ENCODE data around the gene GNG12. TPM values are rescaled to one million over a fixed set of nuclear protein-coding genes. Genes with fewer than 3 reads are reported as not detected.

Gene GNG12
- total RNA-seq, 2 donors from 2014 or later, result 116 to 137 TPM

GRCh38 chr1:67737875-67738274 lies 95.4 kb downstream of the GNG12 start:
- H3K4me1 ChIP-seq (ENCODE audit: control insufficient read depth in 1 of 2, low read depth in 2 of 2), result peaks cover 64 to 100% of the 10 kb centered on the region in 2 donors
- H3K9me3 ChIP-seq, result no peaks in the 10 kb centered on the region
- no peak for TF ChIP-seq CTCF (IDR thresholded peaks at IDR 0.05)
- H3K27me3 ChIP-seq (replicated peaks; ENCODE audit: insufficient read depth), result no peaks in the 10 kb centered on the region
- ATAC-seq (ENCODE audit: insufficient number of reproducible peaks, low FRiP score, low read depth), result no peak
- no peaks in the 10 kb centered on the region for H3K36me3 ChIP-seq
- no peak for DNase-seq (ENCODE audit: low spot score)
- no peak overlapping the region for H3K27ac ChIP-seq
- no peak overlapping the region for H3K4me3 ChIP-seq

- no peak for ATAC-seq (ENCODE audit: insufficient number of reproducible peaks, low FRiP score, low read depth)
- peak overlapping the region; percentile 22 for H3K4me3 ChIP-seq
Measured at GRCh38 chr1:67736750-67737149, 96.5 kb downstream of the GNG12 start.

GRCh38 chr1:67735806-67736627 lies 97.2 kb downstream of the GNG12 start:
- peaks cover 50 to 94% of the 10 kb centered on the region in 2 donors for H3K4me1 ChIP-seq (ENCODE audit: control insufficient read depth in 1 of 2, low read depth in 2 of 2)
- H3K27me3 ChIP-seq (replicated peaks; ENCODE audit: insufficient read depth), result no peaks in the 10 kb centered on the region
- peak overlapping the region; percentile 74 to 84 for H3K27ac ChIP-seq
- H3K36me3 ChIP-seq, result no peaks in the 10 kb centered on the region
- no peaks in the 10 kb centered on the region for H3K9me3 ChIP-seq
- peak overlapping the region; percentile 22 for H3K4me3 ChIP-seq
- DNase-seq (ENCODE audit: low spot score) (peak; percentile 77), ATAC-seq (ENCODE audit: insufficient number of reproducible peaks, low FRiP score, low read depth) (peak; percentile 74)
- TF ChIP-seq CTCF (IDR thresholded peaks at IDR 0.05), result no peak

More at GRCh38 chr1:67736750-67737149, 96.5 kb downstream of the GNG12 start:
- Histone ChIP-seq H3K36me3 (no peaks in the 10 kb centered on the region), H3K9me3 (no peaks in the 10 kb centered on the region), H3K4me1 (ENCODE audit: control insufficient read depth in 1 of 2, low read depth in 2 of 2) (peaks cover 56 to 100% of the 10 kb centered on the region in 2 donors), H3K27me3 (replicated peaks; ENCODE audit: insufficient read depth) (no peaks in the 10 kb centered on the region), H3K27ac (peak overlapping the region; percentile 74 to 84)
- no peak for TF ChIP-seq CTCF (IDR thresholded peaks at IDR 0.05)
- no peak for DNase-seq (ENCODE audit: low spot score)

- ATAC-seq (ENCODE audit: insufficient number of reproducible peaks, low FRiP score, low read depth), result no peak
- Histone ChIP-seq H3K9me3 (no peaks in the 10 kb centered on the region), H3K4me3 (no peak overlapping the region), H3K4me1 (ENCODE audit: control insufficient read depth in 1 of 2, low read depth in 2 of 2) (peaks cover 42 to 86% of the 10 kb centered on the region in 2 donors), H3K27ac (peak overlapping the region; percentile 74 to 84), H3K27me3 (replicated peaks; ENCODE audit: insufficient read depth) (no peaks in the 10 kb centered on the region), H3K36me3 (no peaks in the 10 kb centered on the region)
- no peak for TF ChIP-seq CTCF (IDR thresholded peaks at IDR 0.05)
- no peak for DNase-seq (ENCODE audit: low spot score)
Measured at GRCh38 chr1:67735206-67735605, 98.1 kb downstream of the GNG12 start.

GRCh38 chr1:67734323-67734690 lies 99.0 kb downstream of the GNG12 start:
- TF ChIP-seq CTCF (IDR thresholded peaks at IDR 0.05), result no peak
- H3K4me3 ChIP-seq, result no peak overlapping the region
- peak overlapping the region; percentile 74 to 84 for H3K27ac ChIP-seq
- no peaks in the 10 kb centered on the region for H3K36me3 ChIP-seq
- H3K27me3 ChIP-seq (replicated peaks; ENCODE audit: insufficient read depth), result no peaks in the 10 kb centered on the region
- H3K9me3 ChIP-seq, result no peaks in the 10 kb centered on the region
- no peak for DNase-seq (ENCODE audit: low spot score)
- ATAC-seq (ENCODE audit: insufficient number of reproducible peaks, low FRiP score, low read depth), result no peak
- peaks cover 38 to 77% of the 10 kb centered on the region in 2 donors for H3K4me1 ChIP-seq (ENCODE audit: control insufficient read depth in 1 of 2, low read depth in 2 of 2)
